ENCODE results near the gene SRPK2. TPM values are rescaled to one million over a fixed set of nuclear protein-coding genes. Genes with fewer than 3 reads are reported as not detected.

SRPK2 gene
- total RNA-seq, 1 donor from 2014 or later: 54.1 TPM

DNA sequence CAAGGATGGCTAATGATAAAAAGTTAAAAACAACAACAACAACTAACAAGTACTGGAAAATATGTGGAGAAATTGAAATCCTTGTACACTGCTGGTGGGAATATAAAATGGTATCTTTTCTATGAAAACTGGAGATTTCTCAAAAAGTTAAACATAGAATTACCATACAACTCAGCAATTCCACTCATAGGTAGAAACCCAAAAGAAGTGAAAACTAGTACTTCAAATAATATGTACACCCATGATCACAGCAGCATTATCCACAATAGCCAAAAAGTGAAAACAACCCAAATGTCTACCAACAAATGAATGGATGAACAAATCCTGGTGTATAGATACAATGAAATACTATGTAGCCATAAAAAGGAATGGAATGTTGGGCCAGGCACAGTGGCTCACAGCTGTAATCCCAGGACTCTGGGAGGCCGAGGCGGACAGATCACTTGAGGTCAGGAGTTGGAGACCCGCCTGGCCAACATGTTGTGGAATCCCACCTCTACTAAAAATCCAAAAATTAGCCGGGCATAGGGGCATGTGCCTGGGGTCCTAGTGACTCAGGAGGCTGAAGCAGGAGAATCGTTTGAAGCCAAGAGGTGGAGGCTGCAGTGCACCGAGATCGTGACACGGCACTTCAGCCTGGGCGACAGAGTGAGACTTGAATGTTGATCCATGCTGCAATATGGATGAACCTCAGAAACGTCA lies 66.8 kb downstream of the SRPK2 start:
- H3K4me3 ChIP-seq: no peak overlapping the region
- no peaks in the 10 kb centered on the region for H3K27me3 Mint-ChIP-seq (ENCODE audit: insufficient read depth, low read depth)
- no peaks in the 10 kb centered on the region for H3K27me3 ChIP-seq
- peaks cover 24% of the 10 kb centered on the region for H3K36me3 Mint-ChIP-seq
- peaks cover 19% of the 10 kb centered on the region for H3K9me3 Mint-ChIP-seq
- DNase-seq (ENCODE audit: low spot score): no peak
- TF ChIP-seq EZH2 (IDR thresholded peaks at IDR 0.05) (no peak), EZH2phosphoT487 (IDR thresholded peaks at IDR 0.05) (no peak)
- TF ChIP-seq, protein P1, sequence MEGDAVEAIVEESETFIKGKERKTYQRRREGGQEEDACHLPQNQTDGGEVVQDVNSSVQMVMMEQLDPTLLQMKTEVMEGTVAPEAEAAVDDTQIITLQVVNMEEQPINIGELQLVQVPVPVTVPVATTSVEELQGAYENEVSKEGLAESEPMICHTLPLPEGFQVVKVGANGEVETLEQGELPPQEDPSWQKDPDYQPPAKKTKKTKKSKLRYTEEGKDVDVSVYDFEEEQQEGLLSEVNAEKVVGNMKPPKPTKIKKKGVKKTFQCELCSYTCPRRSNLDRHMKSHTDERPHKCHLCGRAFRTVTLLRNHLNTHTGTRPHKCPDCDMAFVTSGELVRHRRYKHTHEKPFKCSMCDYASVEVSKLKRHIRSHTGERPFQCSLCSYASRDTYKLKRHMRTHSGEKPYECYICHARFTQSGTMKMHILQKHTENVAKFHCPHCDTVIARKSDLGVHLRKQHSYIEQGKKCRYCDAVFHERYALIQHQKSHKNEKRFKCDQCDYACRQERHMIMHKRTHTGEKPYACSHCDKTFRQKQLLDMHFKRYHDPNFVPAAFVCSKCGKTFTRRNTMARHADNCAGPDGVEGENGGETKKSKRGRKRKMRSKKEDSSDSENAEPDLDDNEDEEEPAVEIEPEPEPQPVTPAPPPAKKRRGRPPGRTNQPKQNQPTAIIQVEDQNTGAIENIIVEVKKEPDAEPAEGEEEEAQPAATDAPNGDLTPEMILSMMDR (IDR thresholded peaks at IDR 0.05): no peak
- H3K79me2 ChIP-seq (ENCODE audit: low read depth): peaks cover 93% of the 10 kb centered on the region
- H3F3A ChIP-seq (ENCODE audit: low read depth): peaks cover 5% of the 10 kb centered on the region
- no peak overlapping the region for H3K4me3 Mint-ChIP-seq
- H3K27ac Mint-ChIP-seq: no peak overlapping the region
- H3K9me3 ChIP-seq (ENCODE audit: low read depth): no peaks in the 10 kb centered on the region
- no peak overlapping the region for H3K4me2 ChIP-seq
- H3K36me3 ChIP-seq: no peaks in the 10 kb centered on the region
- H3K27ac ChIP-seq: no peak overlapping the region
- peaks cover 41% of the 10 kb centered on the region for H4K20me1 ChIP-seq (ENCODE audit: low read depth)
- peaks cover 9% of the 10 kb centered on the region for H3K4me1 Mint-ChIP-seq
- no peak overlapping the region for H2AFZ ChIP-seq (replicated peaks)
- H3K4me1 ChIP-seq: peaks cover 1% of the 10 kb centered on the region
- H3K9ac ChIP-seq: no peak overlapping the region

DNA sequence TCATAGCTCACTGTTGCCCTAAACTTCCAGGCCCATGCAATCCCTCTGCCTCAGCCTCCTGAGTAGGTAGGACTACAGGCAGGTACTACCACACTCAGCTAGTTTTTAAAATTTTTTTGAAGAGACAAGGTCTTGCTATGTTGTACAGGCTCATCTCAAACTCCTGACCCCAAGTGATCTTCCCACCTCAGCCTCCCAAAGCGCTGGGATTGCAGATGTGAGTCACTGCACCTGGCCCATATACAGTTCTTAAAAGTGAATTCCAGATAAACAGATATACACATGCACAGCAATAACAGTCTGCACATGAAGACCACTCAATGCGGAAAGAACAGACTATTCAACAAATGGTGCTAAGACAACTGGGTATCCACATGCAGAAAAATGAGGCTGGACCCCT lies 67.8 kb downstream of the SRPK2 start:
- Mint-ChIP-seq H3K27ac (no peak overlapping the region), H3K27me3 (ENCODE audit: insufficient read depth, low read depth) (no peaks in the 10 kb centered on the region)
- peaks cover 93% of the 10 kb centered on the region for H3K79me2 ChIP-seq (ENCODE audit: low read depth)

GRCh38 chr7:105319578-105319977 lies 69.1 kb downstream of the SRPK2 start:
- TF ChIP-seq EZH2phosphoT487 (IDR thresholded peaks at IDR 0.05): no peak
- TF ChIP-seq EZH2 (IDR thresholded peaks at IDR 0.05): no peak
- TF ChIP-seq, protein P1 (IDR thresholded peaks at IDR 0.05): no peak
- Histone ChIP-seq H3K79me2 (ENCODE audit: low read depth) (peaks cover 94% of the 10 kb centered on the region), H3K9me3 (ENCODE audit: low read depth) (no peaks in the 10 kb centered on the region), H3K4me3 (no peak overlapping the region), H3K9ac (no peak overlapping the region), H3K4me1 (peaks cover 8% of the 10 kb centered on the region), H4K20me1 (ENCODE audit: low read depth) (peaks cover 29% of the 10 kb centered on the region), H3K4me2 (no peak overlapping the region), H3K27me3 (no peaks in the 10 kb centered on the region), H2AFZ (replicated peaks) (no peak overlapping the region), H3K27ac (no peak overlapping the region), H3F3A (ENCODE audit: low read depth) (peaks cover 10% of the 10 kb centered on the region), H3K36me3 (no peaks in the 10 kb centered on the region)
- Mint-ChIP-seq H3K4me1 (peaks cover 11% of the 10 kb centered on the region), H3K9me3 (peaks cover 19% of the 10 kb centered on the region), H3K27ac (no peak overlapping the region), H3K36me3 (peaks cover 22% of the 10 kb centered on the region), H3K4me3 (no peak overlapping the region), H3K27me3 (ENCODE audit: insufficient read depth, low read depth) (no peaks in the 10 kb centered on the region)
- DNase-seq (ENCODE audit: low spot score): no peak

More for the DNA sequence above, 67.8 kb downstream of the SRPK2 start:
- TF ChIP-seq EZH2 (IDR thresholded peaks at IDR 0.05) (no peak), EZH2phosphoT487 (IDR thresholded peaks at IDR 0.05) (no peak)
- TF ChIP-seq, protein P1 (IDR thresholded peaks at IDR 0.05): no peak
- H3K36me3 Mint-ChIP-seq: peaks cover 22% of the 10 kb centered on the region
- Histone ChIP-seq H3K9me3 (ENCODE audit: low read depth) (no peaks in the 10 kb centered on the region), H3K4me2 (no peak overlapping the region), H3K27ac (no peak overlapping the region), H3K27me3 (no peaks in the 10 kb centered on the region), H3K9ac (no peak overlapping the region), H3K36me3 (no peaks in the 10 kb centered on the region), H3F3A (ENCODE audit: low read depth) (peaks cover 10% of the 10 kb centered on the region), H2AFZ (replicated peaks) (no peak overlapping the region), H4K20me1 (ENCODE audit: low read depth) (peaks cover 39% of the 10 kb centered on the region), H3K4me1 (peaks cover 8% of the 10 kb centered on the region), H3K4me3 (no peak overlapping the region)
- DNase-seq (ENCODE audit: low spot score): no peak
- H3K4me3 Mint-ChIP-seq: no peak overlapping the region
- peaks cover 12% of the 10 kb centered on the region for H3K4me1 Mint-ChIP-seq
- H3K9me3 Mint-ChIP-seq: peaks cover 19% of the 10 kb centered on the region

Measured in neural progenitor cell (in vitro differentiated cells).